GM18951 (cell line): ENCODE results near the gene SUPT7L.

Experiments
- POLR2A ChIP-seq: IDR thresholded peaks from 4 replicates; pipeline ENCODE4 v1.6.1; 2011; ENCODE audit warnings: mild to moderate bottlenecking; ENCODE audit not compliant: insufficient read length, insufficient read depth; ENCODE audit errors: extremely low read depth
- in situ Hi-C: fragments of 300-500 bp; cut with MboI; formaldehyde crosslinking; loops from one replicate; pipeline ENCODE4 v1.12.0; 2022; ENCODE audit warnings: low sequenced_read_pairs, mixed read lengths, inconsistent platforms; ENCODE audit not compliant: unreplicated experiment

Gene SUPT7L

GRCh38 chr2:27621524-27621923, 41.9 kb downstream of the SUPT7L start:
- TF ChIP-seq POLR2A = no peak
- in situ Hi-C loops = no loop called here

DNA sequence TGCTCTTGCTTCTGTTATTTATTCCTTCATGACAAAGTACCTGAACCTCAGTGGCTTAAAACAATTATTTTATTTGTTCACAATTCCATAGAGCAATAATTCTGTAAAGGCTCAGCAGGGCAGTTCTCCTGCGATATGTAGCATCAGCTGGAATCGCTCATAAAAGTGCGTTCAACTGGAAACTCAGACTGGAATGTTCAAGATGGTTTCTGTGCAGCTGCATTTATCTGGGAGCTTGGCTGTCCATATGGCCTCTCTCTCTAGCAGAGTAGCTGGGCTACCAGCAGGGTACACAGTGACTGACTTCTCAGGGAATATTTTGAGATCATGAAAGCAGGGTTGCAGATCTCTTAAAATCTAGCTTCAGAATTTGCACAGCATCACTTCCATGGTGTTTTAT, 48.1 kb downstream of the SUPT7L start:
- TF ChIP-seq POLR2A = no peak
- in situ Hi-C loops = no loop called here

DNA sequence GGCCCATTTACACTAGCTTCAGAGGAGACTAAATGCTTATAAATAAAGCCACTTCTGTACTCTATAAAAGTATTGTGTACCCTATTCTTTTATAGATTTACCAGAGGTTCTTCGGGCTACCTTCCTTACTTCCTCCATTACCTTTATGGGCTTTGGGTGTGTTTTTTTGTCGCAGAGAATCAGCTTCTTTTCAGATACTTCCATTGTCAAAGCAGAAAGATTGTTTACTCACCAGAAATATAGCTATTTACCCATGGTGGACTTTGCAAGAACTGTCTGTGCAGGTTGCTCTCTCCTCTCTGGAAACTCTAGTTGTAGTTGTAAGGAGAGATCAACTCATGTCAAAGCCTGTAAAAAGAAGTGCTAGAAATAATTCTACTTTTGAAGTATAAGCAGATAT, 49.4 kb downstream of the SUPT7L start:
- in situ Hi-C loops = no loop called here
- TF ChIP-seq POLR2A = no peak

DNA sequence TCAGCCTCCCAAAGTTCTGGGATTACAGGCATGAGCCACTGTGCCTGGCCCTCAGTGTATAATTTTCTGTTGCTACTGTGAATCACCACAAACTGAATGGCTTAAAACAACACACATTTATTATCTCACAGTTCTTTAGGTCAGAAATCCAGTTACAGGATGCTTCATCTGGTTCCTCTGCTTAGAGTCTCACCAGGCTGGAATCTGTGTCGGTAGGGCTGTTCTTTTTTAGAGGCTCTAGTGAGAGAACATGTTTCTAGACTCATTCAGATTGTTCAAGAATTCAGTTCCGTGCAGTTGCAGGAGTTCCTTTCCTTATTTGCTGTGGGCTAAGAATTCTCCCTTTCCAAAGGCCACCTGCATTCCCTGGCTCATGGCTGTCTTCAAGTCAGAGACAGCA, 56.8 kb downstream of the SUPT7L start:
- in situ Hi-C loops = no loop called here
- no peak for TF ChIP-seq POLR2A
